ENCODE measurements around the gene CHST6. TPM values are rescaled to one million over a fixed set of nuclear protein-coding genes. Genes with fewer than 3 reads are reported as not detected.
A peak's percentile ranks its signal among the peaks of the same experiment; 100 is the strongest.

CHST6 gene
- total and polyA plus RNA-seq, 2 donors (not counting 1 experiment from before 2014, with no cell fraction given) = 0.17 TPM; not detected in 1

DNA sequence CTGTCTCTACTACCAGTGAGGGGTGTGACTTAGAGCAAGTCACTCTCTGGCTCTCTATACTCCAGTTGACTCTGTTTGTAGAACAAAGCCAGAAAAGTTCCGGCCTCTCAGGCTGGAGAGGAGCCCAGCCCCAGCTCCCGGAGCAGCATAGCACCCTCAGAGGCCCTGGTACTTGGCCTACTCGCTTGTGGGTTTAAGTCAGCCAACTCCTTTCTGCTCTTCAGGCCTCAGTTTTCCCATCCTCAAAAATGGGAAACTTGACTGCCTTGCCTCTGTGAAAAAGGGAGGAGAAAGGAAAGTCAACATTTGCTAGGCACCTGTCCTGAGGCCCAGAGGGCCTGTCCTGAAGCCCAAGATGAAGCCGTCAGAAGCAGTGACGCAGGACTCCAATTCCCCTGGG, 1.1 kb downstream of the CHST6 start:
- H3K4me3 ChIP-seq (ENCODE audit: control extremely low read depth in 1 of 5, extremely low read depth in 1 of 5, insufficient read depth in 1 of 5, low read depth in 2 of 5, low read length in 4 of 5) = no peak overlapping the region
- peaks cover 0 to 16% (median 6%) of the 10 kb centered on the region in 4 experiments for H3K27me3 ChIP-seq (replicated peaks in 1 of 4; ENCODE audit: control extremely low read depth in 1 of 4, control insufficient read depth in 3 of 4, insufficient read depth in 4 of 4, low read length in 3 of 4)
- POLR2A ChIA-PET = interaction anchor here (0.6 kb wide), 1 partner anchor 8 kb away, joined by 7 read pairs; no protein-coding TSS in a partner anchor
- H3K9me3 Mint-ChIP-seq (ENCODE audit: insufficient read depth) = no peaks in the 10 kb centered on the region
- peaks cover 7 to 11% of the 10 kb centered on the region in 2 donors for H3K4me1 ChIP-seq (ENCODE audit: control insufficient read depth in 2 of 2, insufficient read depth in 2 of 2, low read length in 2 of 2)
- DNase-seq (no peak), ATAC-seq (ENCODE audit: low read depth) (no peak)
- 96% methylated on average over 5 of the region's 5 CpGs for WGBS (ENCODE audit: insufficient coverage)
- H3K27ac Mint-ChIP-seq = no peak overlapping the region
- H4K20me1 ChIP-seq (ENCODE audit: control insufficient read depth, insufficient read depth, low read length, poor library complexity, severe bottlenecking) = no peaks in the 10 kb centered on the region
- TF ChIP-seq, protein P1, sequence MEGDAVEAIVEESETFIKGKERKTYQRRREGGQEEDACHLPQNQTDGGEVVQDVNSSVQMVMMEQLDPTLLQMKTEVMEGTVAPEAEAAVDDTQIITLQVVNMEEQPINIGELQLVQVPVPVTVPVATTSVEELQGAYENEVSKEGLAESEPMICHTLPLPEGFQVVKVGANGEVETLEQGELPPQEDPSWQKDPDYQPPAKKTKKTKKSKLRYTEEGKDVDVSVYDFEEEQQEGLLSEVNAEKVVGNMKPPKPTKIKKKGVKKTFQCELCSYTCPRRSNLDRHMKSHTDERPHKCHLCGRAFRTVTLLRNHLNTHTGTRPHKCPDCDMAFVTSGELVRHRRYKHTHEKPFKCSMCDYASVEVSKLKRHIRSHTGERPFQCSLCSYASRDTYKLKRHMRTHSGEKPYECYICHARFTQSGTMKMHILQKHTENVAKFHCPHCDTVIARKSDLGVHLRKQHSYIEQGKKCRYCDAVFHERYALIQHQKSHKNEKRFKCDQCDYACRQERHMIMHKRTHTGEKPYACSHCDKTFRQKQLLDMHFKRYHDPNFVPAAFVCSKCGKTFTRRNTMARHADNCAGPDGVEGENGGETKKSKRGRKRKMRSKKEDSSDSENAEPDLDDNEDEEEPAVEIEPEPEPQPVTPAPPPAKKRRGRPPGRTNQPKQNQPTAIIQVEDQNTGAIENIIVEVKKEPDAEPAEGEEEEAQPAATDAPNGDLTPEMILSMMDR (IDR thresholded peaks at IDR 0.05) = no peak
- no peak for TF ChIP-seq EZH2 (IDR thresholded peaks at IDR 0.05; ENCODE audit: borderline replicate concordance, insufficient read depth, low read depth, low read length, poor library complexity, severe bottlenecking)
- no peak overlapping the region for H2AFZ ChIP-seq (ENCODE audit: insufficient read depth, low read depth, low read length, poor library complexity, severe bottlenecking)
- CTCF ChIA-PET = no interaction called here
- H3K36me3 ChIP-seq (replicated peaks in 1 of 2; ENCODE audit: control extremely low read depth in 1 of 2, control insufficient read depth in 1 of 2, extremely low read depth in 1 of 2, insufficient read depth in 2 of 2, low read length in 1 of 2) = no peaks in the 10 kb centered on the region
- H3K27ac ChIP-seq (ENCODE audit: low read length in 2 of 2) = no peak overlapping the region
- H3K4me1 Mint-ChIP-seq = peaks cover 11% of the 10 kb centered on the region
- H3K4me2 ChIP-seq (replicated peaks; ENCODE audit: low read depth, low read length, poor library complexity, severe bottlenecking) = peak overlapping the region; percentile 75
- no peak overlapping the region for H3K9ac ChIP-seq (ENCODE audit: low read length)
- H3K9me3 ChIP-seq (ENCODE audit: control extremely low read depth in 1 of 3, control insufficient read depth in 2 of 3, insufficient read depth in 1 of 3, low read length in 2 of 3) = peaks cover 0 to 3% (median 0%) of the 10 kb centered on the region in 3 donors
- intact Hi-C loops (cut with micrococcal nuclease) = no loop called here
- no peaks in the 10 kb centered on the region for H3K79me2 ChIP-seq (ENCODE audit: control insufficient read depth, insufficient read depth, low read length)
- peaks cover 28% of the 10 kb centered on the region for H3K27me3 Mint-ChIP-seq
- peak overlapping the region; percentile 78 for H3K4me3 Mint-ChIP-seq

DNA sequence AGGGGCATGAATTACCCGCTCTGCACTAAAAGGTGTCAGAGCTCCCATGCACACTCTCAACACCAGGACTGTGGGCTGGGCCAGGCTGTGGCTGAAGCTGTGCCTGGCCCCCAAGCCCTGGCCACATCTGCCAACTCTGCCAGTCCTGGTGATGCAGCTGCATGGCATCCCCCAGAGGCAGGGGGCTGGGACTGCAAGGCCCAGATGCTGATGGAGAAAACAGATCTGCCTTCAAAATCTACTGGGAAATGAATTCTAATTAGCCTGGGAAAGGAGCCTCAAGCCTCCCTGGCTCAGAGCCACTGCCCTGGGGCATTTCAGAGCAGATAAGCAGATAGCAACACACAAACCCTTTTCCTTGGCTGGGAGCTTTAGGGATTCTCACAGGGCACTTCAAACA, 3.4 kb downstream of the CHST6 start:
- Histone ChIP-seq H3K4me2 (replicated peaks; ENCODE audit: low read depth, low read length, poor library complexity, severe bottlenecking) (no peak overlapping the region), H3K4me3 (ENCODE audit: control extremely low read depth in 1 of 5, extremely low read depth in 1 of 5, insufficient read depth in 1 of 5, low read depth in 2 of 5, low read length in 4 of 5) (no peak overlapping the region), H3K27ac (ENCODE audit: low read length in 2 of 2) (no peak overlapping the region), H3K36me3 (replicated peaks in 1 of 2; ENCODE audit: control extremely low read depth in 1 of 2, control insufficient read depth in 1 of 2, extremely low read depth in 1 of 2, insufficient read depth in 2 of 2, low read length in 1 of 2) (no peaks in the 10 kb centered on the region), H3K27me3 (replicated peaks in 1 of 4; ENCODE audit: control extremely low read depth in 1 of 4, control insufficient read depth in 3 of 4, insufficient read depth in 4 of 4, low read length in 3 of 4) (peaks cover 0 to 16% (median 5%) of the 10 kb centered on the region in 4 experiments), H2AFZ (ENCODE audit: insufficient read depth, low read depth, low read length, poor library complexity, severe bottlenecking) (no peak overlapping the region), H3K4me1 (ENCODE audit: control insufficient read depth in 2 of 2, insufficient read depth in 2 of 2, low read length in 2 of 2) (peaks cover 7 to 11% of the 10 kb centered on the region in 2 donors), H3K9ac (ENCODE audit: low read length) (no peak overlapping the region), H3K9me3 (ENCODE audit: control extremely low read depth in 1 of 3, control insufficient read depth in 2 of 3, insufficient read depth in 1 of 3, low read length in 2 of 3) (peaks cover 0 to 3% (median 0%) of the 10 kb centered on the region in 3 donors), H3K79me2 (ENCODE audit: control insufficient read depth, insufficient read depth, low read length) (no peaks in the 10 kb centered on the region), H4K20me1 (ENCODE audit: control insufficient read depth, insufficient read depth, low read length, poor library complexity, severe bottlenecking) (no peaks in the 10 kb centered on the region)
- intact Hi-C loops (cut with micrococcal nuclease) = no loop called here
- Mint-ChIP-seq H3K27me3 (peaks cover 22% of the 10 kb centered on the region), H3K27ac (no peak overlapping the region), H3K4me1 (peaks cover 17% of the 10 kb centered on the region), H3K9me3 (ENCODE audit: insufficient read depth) (no peaks in the 10 kb centered on the region), H3K4me3 (no peak overlapping the region)
- DNase-seq (no peak), ATAC-seq (ENCODE audit: low read depth) (no peak)
- CTCF ChIA-PET = interaction anchor here (1.0 to 1.2 kb wide), 2 partner anchors 20 to 25 kb away, joined by 3 read pairs; no protein-coding TSS in a partner anchor
- POLR2A ChIA-PET = no interaction called here
- 100% methylated on average over 1 of the region's 1 CpG for WGBS (ENCODE audit: insufficient coverage)
- no peak for TF ChIP-seq EZH2 (IDR thresholded peaks at IDR 0.05; ENCODE audit: borderline replicate concordance, insufficient read depth, low read depth, low read length, poor library complexity, severe bottlenecking)
- TF ChIP-seq, protein P1 (IDR thresholded peaks at IDR 0.05) = no peak

Data from B cell (primary cell).